Neural progenitor cell (in vitro differentiated cells): Measurements from ENCODE around the gene AGAP3.

Source experiments
- CTCF ChIP-seq: fragments of 200-600 bp; sonication (generic); IDR thresholded peaks from 2 replicates; pipeline ENCODE4 v1.5.1; 2017; ENCODE audit warnings: antibody characterized with exemption, mild to moderate bottlenecking
- EZH2 ChIP-seq: fragments of 200-600 bp; sonication (generic); IDR thresholded peaks from 2 replicates; pipeline ENCODE4 v1.6.1; 2017; ENCODE audit warnings: antibody characterized with exemption, mild to moderate bottlenecking, moderate library complexity
- EZH2phosphoT487 ChIP-seq: fragments of 200-600 bp; sonication (generic); IDR thresholded peaks from 2 replicates; pipeline ENCODE4 v1.6.1; 2017; ENCODE audit warnings: antibody characterized with exemption

GRCh38 chr7:151078233-151079040, 7.8 kb upstream of the AGAP3 start:
- TF ChIP-seq CTCF = no peak
- TF ChIP-seq EZH2phosphoT487 = no peak
- TF ChIP-seq EZH2 = no peak
